ENCODE measurements around the gene CCNB3.

CCNB3 gene

DNA sequence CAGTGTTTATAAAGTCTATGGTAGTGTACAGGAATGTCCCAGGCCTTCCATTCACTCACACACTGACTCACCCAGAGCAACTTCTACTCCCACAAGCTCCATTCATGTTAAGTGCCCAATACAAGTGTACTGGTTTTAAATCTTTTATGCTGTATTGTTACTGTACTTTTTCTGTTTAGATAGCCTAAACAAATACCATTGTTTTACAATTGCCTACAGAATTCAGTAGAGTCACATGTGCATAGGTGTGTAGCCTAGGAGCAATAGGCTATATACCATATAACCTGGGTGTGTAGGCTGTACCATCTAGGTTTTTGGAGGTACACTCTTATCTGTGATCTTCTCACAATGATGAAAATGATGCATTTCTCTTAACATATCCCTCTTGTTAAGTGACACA lies 139.4 kb downstream of the CCNB3 start:
- FAIRE-seq = no peak

GRCh38 chrX:50372966-50373365 lies 168.4 kb downstream of the CCNB3 start:
- FAIRE-seq = no peak

GRCh38 chrX:50375481-50376267 lies 171.1 kb downstream of the CCNB3 start:
- no peak for FAIRE-seq

DNA sequence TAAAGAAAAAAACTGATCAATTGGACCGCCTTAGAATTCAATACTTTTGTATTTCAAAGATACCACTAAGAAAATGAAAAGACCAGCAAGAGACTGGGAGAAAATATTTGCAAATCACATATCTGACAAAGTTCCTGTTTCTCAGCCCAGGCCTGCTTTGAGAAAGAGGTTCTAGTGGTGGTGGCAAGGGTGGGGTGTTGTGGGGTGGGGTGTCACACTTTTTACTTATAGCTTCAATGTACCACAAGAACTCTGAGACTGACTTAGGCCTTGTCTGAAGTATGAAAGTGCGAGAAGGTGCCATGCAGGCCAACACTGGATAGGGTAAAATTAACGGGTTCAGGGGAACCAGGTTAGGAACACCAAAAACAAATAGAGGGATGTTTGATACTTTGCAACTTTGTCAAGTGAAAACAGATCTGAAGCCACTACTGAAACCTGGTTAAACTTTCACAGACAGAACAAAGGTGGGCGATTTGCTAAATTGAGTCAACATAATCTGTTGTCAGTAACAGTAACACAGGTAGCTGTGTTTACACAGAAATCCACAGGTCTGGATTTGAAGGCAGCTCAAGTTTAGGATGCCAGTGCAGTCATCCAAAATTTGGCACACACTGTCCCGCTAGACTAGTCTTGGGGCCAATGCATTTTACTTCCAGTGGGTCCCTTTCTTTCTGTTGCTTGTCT lies 177.3 kb downstream of the CCNB3 start:
- no peak for FAIRE-seq

DNA sequence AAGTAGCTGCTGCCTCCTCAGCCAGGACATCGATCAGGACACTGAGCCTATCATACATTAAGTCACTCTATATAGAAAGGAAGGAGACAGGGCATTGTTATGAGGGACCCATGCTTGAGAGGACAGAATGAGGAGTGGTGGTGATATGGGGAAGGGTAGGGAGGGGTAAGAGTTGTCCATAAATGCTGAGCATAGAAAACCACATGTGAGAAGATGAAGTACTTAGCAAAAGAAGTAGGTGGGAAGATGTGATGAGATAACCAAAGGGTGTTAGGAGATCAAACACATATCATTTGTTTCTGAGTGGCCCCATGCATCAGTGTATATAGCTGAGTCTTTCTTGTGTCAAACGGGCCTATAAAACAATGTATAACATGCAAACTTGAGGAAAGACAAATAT lies 182.0 kb downstream of the CCNB3 start:
- FAIRE-seq = no peak

DNA sequence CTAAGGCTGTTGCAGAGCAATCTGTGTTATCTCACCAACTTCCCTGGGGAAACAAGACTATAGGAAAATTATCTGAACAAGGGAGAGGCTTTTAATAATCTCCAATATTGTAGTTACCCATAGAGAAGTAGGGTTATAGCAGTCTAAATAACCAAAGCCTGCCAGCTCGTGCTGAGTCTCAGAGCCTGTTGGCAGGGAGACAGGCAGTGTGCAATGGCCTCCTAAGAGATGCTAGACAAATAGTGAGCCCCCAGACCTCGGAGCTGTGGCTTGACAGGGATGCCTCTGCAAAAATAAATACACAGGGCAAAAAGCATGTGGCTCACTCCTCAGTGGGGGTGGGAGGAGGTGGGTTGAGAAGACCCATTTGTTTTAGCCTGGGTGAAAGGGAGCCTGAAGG lies 189.3 kb downstream of the CCNB3 start:
- no peak for FAIRE-seq
